OCI-LY3 (cell line): ENCODE measurements around the gene NDUFV1.

Experiments used
- H2AFZ ChIP-seq: fragments of 200-600, 300-600 bp; shearing (Covaris generic); 2 replicates; pipeline ENCODE4 v1.6.0; 2014; ENCODE audit warnings: antibody characterized with exemption, low read depth, low read length
- H3K27ac ChIP-seq: fragments of 200-600, 300-600 bp; sonication (generic); 2 replicates; pipeline ENCODE4 v1.5.1; 2014; ENCODE audit warnings: mild to moderate bottlenecking, low read length, moderate library complexity, mixed read lengths
- H3K27me3 ChIP-seq: fragments of 200-600, 300-600 bp; sonication (generic); 2 replicates; pipeline ENCODE4 v1.6.1; 2014; ENCODE audit warnings: low read depth, low read length, mixed read lengths
- H3K36me3 ChIP-seq: fragments of 200-600, 300-600 bp; sonication (generic); replicated peaks from 2 replicates; pipeline ENCODE3; 2014; ENCODE audit warnings: low read depth, low read length, mixed read lengths
- H3K4me1 ChIP-seq: fragments of 300-600, 200-600 bp; sonication (generic); 2 replicates; pipeline ENCODE4 v1.6.1; 2014; ENCODE audit warnings: low read length, mixed read lengths
- H3K4me2 ChIP-seq: fragments of 200-600, 300-600 bp; sonication (generic); 2 replicates; pipeline ENCODE4 v1.6.1; 2014; ENCODE audit warnings: low read length, mixed read lengths
- H3K4me3 ChIP-seq: fragments of 300-600, 200-600 bp; sonication (generic); 2 replicates; pipeline ENCODE4 v1.5.1; 2014; ENCODE audit warnings: antibody characterized with exemption, mild to moderate bottlenecking, low read length, moderate library complexity
- H3K79me2 ChIP-seq: fragments of 300-600, 200-600 bp; shearing (Covaris generic); 2 replicates; pipeline ENCODE4 v1.6.1; 2014; ENCODE audit warnings: mild to moderate bottlenecking, low read length, mixed read lengths
- H3K9ac ChIP-seq: fragments of 300-600, 200-600 bp; shearing (Covaris generic); 2 replicates; pipeline ENCODE4 v1.6.0; 2014; ENCODE audit warnings: mild to moderate bottlenecking, low read length, moderate library complexity
- H3K9me3 ChIP-seq: fragments of 200-600, 300-600 bp; shearing (Covaris generic); 2 replicates; pipeline ENCODE4 v1.6.1; 2014; ENCODE audit warnings: low read length, mixed read lengths; ENCODE audit not compliant: insufficient read depth
- H4K20me1 ChIP-seq: fragments of 200-600, 300-600 bp; sonication (generic); 2 replicates; pipeline ENCODE4 v1.6.1; 2016; ENCODE audit warnings: low read length, mixed read lengths; ENCODE audit not compliant: insufficient read depth
- EZH2phosphoT487 ChIP-seq: fragments of 200-600 bp; shearing (Covaris generic); IDR thresholded peaks from 2 replicates; pipeline ENCODE4 v1.6.1; 2018; ENCODE audit warnings: antibody characterized with exemption, mixed run types, low read depth
- TF ChIP-seq, protein P1 (sequence below): fragments of 200-600, 300-600 bp; sonication (generic); IDR thresholded peaks from 2 replicates; pipeline ENCODE4 v1.5.1; 2014; ENCODE audit warnings: antibody characterized with exemption, low read length, low read depth

The NDUFV1 gene

DNA sequence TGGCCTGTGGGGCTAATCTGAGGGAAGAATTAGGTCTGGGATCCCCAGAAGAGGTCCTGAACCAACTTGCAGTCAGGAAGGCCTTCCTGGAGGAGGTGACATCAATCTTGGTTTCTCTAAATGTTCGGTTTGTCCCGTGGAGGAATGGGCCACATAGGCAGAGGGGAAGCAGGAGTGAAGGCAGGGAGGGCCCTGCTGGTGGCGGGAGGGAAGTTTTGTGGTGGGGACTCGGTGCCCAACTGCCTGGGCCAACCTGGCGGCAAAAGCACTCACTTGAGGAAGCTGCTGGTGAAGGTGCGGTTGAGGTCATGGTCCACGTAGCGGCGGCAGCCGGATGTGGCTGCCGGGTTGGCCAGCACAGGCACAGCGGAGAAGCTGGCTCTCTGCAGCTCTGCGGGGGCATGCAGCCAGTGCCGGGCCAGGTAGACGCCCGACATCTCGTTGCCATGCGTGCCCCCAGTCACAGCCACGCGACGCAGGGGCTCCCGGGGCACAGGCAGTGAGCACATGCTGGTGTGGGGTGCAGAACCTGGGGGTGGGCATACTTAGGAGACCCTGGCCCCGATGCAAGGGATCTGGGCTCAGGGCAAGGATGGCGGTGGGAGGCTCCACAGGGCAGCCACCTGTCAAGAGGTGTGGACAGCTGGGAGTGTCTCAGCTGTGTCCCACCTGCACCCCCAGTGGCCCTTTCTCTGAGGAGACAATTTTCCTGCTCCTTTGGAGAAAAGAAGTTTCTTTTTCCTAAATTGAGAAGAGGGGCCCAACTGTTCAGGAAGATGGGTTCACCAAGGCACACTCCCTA, 40.0 kb downstream of the NDUFV1 start:
- no peak overlapping the region for H3K27ac ChIP-seq

DNA sequence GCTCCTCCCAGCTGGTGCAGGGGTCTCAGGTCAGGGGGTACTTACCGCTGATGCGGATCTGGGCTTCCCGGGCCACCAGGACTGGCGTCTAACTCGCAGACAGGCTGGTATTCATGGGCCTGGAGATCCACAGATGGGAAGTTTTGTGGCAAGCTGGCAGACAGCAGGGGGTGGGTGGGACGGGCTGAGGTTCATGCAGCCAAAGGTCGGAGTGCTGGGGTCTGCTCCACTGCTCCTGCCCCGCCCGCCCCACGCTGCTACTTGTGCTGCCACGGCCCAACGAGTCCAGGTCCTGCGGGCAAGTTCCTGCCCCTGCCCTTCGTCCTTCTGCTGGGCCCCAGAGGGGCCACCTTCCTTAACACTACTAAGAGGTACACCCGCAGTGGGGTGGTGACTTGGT, 40.7 kb downstream of the NDUFV1 start:
- Histone ChIP-seq H2AFZ (no peak overlapping the region), H4K20me1 (no peaks in the 10 kb centered on the region), H3K9ac (no peak overlapping the region), H3K4me1 (peaks cover 49% of the 10 kb centered on the region), H3K4me2 (peak overlapping the region; percentile 78), H3K79me2 (no peaks in the 10 kb centered on the region), H3K9me3 (no peaks in the 10 kb centered on the region), H3K27ac (no peak overlapping the region), H3K36me3 (no peaks in the 10 kb centered on the region), H3K4me3 (no peak overlapping the region), H3K27me3 (peaks cover 15% of the 10 kb centered on the region)
- TF ChIP-seq, protein P1, sequence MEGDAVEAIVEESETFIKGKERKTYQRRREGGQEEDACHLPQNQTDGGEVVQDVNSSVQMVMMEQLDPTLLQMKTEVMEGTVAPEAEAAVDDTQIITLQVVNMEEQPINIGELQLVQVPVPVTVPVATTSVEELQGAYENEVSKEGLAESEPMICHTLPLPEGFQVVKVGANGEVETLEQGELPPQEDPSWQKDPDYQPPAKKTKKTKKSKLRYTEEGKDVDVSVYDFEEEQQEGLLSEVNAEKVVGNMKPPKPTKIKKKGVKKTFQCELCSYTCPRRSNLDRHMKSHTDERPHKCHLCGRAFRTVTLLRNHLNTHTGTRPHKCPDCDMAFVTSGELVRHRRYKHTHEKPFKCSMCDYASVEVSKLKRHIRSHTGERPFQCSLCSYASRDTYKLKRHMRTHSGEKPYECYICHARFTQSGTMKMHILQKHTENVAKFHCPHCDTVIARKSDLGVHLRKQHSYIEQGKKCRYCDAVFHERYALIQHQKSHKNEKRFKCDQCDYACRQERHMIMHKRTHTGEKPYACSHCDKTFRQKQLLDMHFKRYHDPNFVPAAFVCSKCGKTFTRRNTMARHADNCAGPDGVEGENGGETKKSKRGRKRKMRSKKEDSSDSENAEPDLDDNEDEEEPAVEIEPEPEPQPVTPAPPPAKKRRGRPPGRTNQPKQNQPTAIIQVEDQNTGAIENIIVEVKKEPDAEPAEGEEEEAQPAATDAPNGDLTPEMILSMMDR: no peak
- no peak for TF ChIP-seq EZH2phosphoT487

More for the DNA sequence above, 40.0 kb downstream of the NDUFV1 start:
- peaks cover 49% of the 10 kb centered on the region for H3K4me1 ChIP-seq
- H3K4me2 ChIP-seq: peak overlapping the region; percentile 57
- peaks cover 12% of the 10 kb centered on the region for H3K27me3 ChIP-seq
- H2AFZ ChIP-seq: peak overlapping the region; percentile 39; the same call in 1 of the 2 replicates
- no peaks in the 10 kb centered on the region for H4K20me1 ChIP-seq
- H3K79me2 ChIP-seq: no peaks in the 10 kb centered on the region
- H3K36me3 ChIP-seq: no peaks in the 10 kb centered on the region
- TF ChIP-seq EZH2phosphoT487: no peak
- TF ChIP-seq, protein P1: no peak
- H3K9me3 ChIP-seq: no peaks in the 10 kb centered on the region
- peak overlapping the region; percentile 36; the same call in 1 of the 2 replicates for H3K4me3 ChIP-seq
- no peak overlapping the region for H3K9ac ChIP-seq

DNA sequence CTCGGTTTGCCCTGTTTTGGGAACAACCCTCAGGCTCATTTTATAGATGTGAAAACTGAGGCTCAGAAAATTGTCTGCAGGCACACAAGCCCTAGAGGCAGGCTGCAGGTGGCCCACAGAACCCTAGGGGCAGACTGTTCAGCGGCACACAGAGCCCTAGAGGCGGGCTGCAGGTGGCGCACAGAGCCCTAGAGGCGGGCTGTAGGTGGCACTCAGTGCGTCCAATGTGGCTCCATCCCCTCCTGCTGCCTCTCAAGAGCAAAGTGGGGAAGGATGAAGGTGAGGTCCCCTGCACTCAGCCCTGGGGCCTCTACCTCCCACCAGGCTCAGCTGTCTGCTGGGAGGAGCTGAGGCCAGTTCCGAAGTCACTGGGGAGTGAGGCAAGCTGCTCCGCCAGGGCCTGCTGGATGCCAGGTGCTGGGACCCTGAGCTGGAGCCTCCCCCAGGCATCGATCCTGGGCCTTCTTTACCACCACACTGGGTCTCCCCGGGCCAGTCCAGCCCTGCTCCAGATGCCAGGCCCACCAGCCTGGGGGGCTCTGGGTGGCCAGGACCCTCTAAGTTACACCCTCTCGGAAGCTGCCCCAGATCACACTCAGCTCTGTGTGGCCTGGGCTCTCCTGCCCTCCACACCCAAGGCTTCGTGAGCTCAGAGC, 41.5 kb downstream of the NDUFV1 start:
- no peak overlapping the region for H3K9ac ChIP-seq
- TF ChIP-seq, protein P1: peak; percentile 93
- no peak for TF ChIP-seq EZH2phosphoT487

DNA sequence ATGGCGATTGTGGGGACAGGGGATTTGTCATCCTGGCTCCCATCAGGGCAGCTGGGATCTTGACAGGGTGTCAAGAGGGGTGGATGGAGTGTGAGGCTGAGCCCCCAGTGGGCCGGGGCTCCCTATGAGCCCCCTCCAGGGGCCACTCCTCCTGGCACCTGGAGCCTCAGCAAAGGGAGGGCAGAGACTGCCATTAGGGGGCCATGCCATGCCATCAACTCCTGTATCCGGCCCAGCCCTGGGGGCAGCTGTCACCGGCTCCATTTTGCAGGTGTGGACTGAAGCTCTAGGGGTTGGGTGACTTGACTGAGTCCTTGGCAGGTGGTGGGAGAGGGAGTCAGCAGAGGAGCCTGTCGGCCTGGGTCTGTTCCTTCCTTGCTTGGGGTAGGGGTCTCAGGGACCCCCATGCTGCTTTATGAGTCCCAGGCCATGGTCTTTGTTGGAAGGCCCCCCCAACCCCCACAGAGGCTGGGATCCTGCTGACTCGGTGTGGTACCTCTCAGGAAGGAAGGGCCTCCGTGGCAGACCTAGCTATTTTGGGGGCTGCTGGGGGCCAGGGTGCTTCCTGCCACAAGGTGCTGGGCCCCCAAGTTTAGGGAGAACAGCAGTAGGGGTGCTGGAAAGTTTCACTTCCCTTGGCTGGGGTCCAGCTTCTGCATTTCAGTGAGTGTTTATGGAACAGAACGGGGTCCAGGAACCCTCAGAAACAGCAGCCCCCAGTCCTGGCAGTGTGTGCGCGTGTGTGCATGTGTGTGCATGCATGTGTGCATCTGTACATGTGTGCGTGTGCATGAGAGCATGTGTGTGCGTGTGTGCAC, 42.3 kb downstream of the NDUFV1 start:
- Histone ChIP-seq H3K36me3 (no peaks in the 10 kb centered on the region), H3K4me2 (peak overlapping the region; percentile 78), H2AFZ (peak overlapping the region; percentile 10; the same call in 1 of the 2 replicates), H4K20me1 (no peaks in the 10 kb centered on the region), H3K27me3 (peaks cover 16% of the 10 kb centered on the region), H3K79me2 (no peaks in the 10 kb centered on the region), H3K9ac (no peak overlapping the region), H3K4me1 (peaks cover 49% of the 10 kb centered on the region), H3K27ac (peak overlapping the region; percentile 31), H3K9me3 (no peaks in the 10 kb centered on the region), H3K4me3 (no peak overlapping the region; the same call in 1 of the 2 replicates)
- TF ChIP-seq, protein P1: no peak
- TF ChIP-seq EZH2phosphoT487: no peak

More for the DNA sequence above, 41.5 kb downstream of the NDUFV1 start:
- H3K4me2 ChIP-seq: peak overlapping the region; percentile 78
- peaks cover 16% of the 10 kb centered on the region for H3K27me3 ChIP-seq
- H3K4me3 ChIP-seq: no peak overlapping the region
- no peaks in the 10 kb centered on the region for H3K79me2 ChIP-seq
- peak overlapping the region; percentile 31 for H3K27ac ChIP-seq
- no peaks in the 10 kb centered on the region for H3K36me3 ChIP-seq
- no peaks in the 10 kb centered on the region for H3K9me3 ChIP-seq
- H3K4me1 ChIP-seq: peaks cover 49% of the 10 kb centered on the region
- no peaks in the 10 kb centered on the region for H4K20me1 ChIP-seq
- H2AFZ ChIP-seq: peak overlapping the region; percentile 10; the same call in 1 of the 2 replicates
